Psoas muscle (tissue), 8 donors: ENCODE results near the gene PTPN1. TPM values are rescaled to one million over a fixed set of nuclear protein-coding genes. Genes with fewer than 3 reads are reported as not detected.
A peak's percentile ranks its signal among the peaks of the same experiment; 100 is the strongest.
"Not testable (repeated sequence)": the region's sequence is repeated elsewhere in the genome, so short reads cannot be mapped to it uniquely, and the experiment has no call there.

ENCODE experiments used
- ATAC-seq, 4 donors: fragments of 200-7000 bp; cut with Tn5 transposase; one replicate each; pipeline ENCODE4 v1.9.1; 2020; ENCODE audit warnings: moderate library complexity in 3 of 4, mild to moderate bottlenecking in 2 of 4
- DNase-seq, 2 donors: peaks; one replicate each; pipeline ENCODE4 v3.0.0-alpha.2; 2020
- H3K27ac ChIP-seq: fragments of 200-600 bp; one replicate; pipeline ENCODE4 v1.8.0; 2022
- H3K27me3 ChIP-seq, 3 donors: fragments of 200-600 bp in 1 of 3; one replicate each; pipeline versions ENCODE4 v1.6.1 to v1.8.0; 2013 to 2022; ENCODE audit warnings: low read length in 2 of 3, mild to moderate bottlenecking in 2 of 3, moderate library complexity in 1 of 3; ENCODE audit not compliant: insufficient read depth in 3 of 3
- H3K36me3 ChIP-seq, 2 donors: fragments of 200-600 bp in 1 of 2; one replicate each; pipeline versions ENCODE4 v1.6.1 to v1.8.0; 2013 to 2022; ENCODE audit warnings: low read depth in 1 of 2, mild to moderate bottlenecking in 1 of 2, moderate library complexity in 1 of 2; ENCODE audit not compliant: insufficient read depth in 1 of 2
- H3K4me1 ChIP-seq: fragments of 200-600 bp; one replicate; pipeline ENCODE4 v1.8.0; 2022
- H3K4me3 ChIP-seq: fragments of 200-600 bp; one replicate; pipeline ENCODE4 v1.8.0; 2022; ENCODE audit warnings: mild to moderate bottlenecking
- H3K9me3 ChIP-seq: fragments of 200-600 bp; one replicate; pipeline ENCODE4 v1.8.0; 2022
- CTCF ChIP-seq: fragments of 200-600 bp; IDR thresholded peaks from one replicate; pipeline ENCODE4 v1.8.0; 2022; ENCODE audit warnings: antibody characterized with exemption
- WGBS, 3 donors: extraction: QIAGEN DNeasy Blood & Tissue Kit; methylation state at CpG; one replicate each; pipeline versions ENCODE4 v1.1.6 to v1.1.7; 2013; 5-methylcytosine and 5-hydroxymethylcytosine counted together
- intact Hi-C, 2 donors: fragments of 100-400 bp; cut with DNase I; formaldehyde crosslinking; loops; one replicate each; pipeline versions ENCODE4 v1.11.0 to v1.14.2; 2022
- polyA plus RNA-seq, 3 donors: library from polyadenylated mRNA; stranded (reverse); fragments of 200-250 nt; gene quantifications; one replicate each; pipeline ENCODE4 v1.2.3, GENCODE V29; 2013
- total RNA-seq, 4 donors: library from RNA; stranded (reverse); fragmentation: NEBNext Ultra II Directional in 2 of 4; extraction: Animal tissue kit (Norgen Biotek cat#: 25700) in 2 of 4; gene quantifications; one replicate each; pipeline versions ENCODE4 v1.2.1 to v1.2.4, GENCODE V29; 2021 to 2023
- donor health status: healthy with polysubstance abuse.
- donor health status: DM: no; HTN: no; CAD: no; lungs with moderate emphysema.
- donor health status: Bipolar disorder and iron deficiency.
- donor health status: healthy.
- donor health status: DM: yes; HTN: yes; CAD: no.
- donor health status: DM: no; HTN: no; CAD: no.
- donor health status: DM: no; HTN: no; CAD: no.
- donor health status: DM: yes; HTN: yes; CAD: no.

The PTPN1 gene
- total and polyA plus RNA-seq, 7 donors, result 28.7 to 112 (median 46.1) TPM

GRCh38 chr20:50613438-50614169 lies 103.4 kb downstream of the PTPN1 start:
- Histone ChIP-seq H3K4me1 (no peaks in the 10 kb centered on the region), H3K36me3 (no peaks in the 10 kb centered on the region), H3K9me3 (no peaks in the 10 kb centered on the region), H3K4me3 (no peak overlapping the region), H3K27me3 (no peaks in the 10 kb centered on the region), H3K27ac (no peak overlapping the region)
- DNase-seq (no peak), ATAC-seq (peak in 2 of 4 donors; percentile 41 to 43)
- intact Hi-C loops, result no loop called here
- 68 to 82% (median 70%) methylated on average over 15 of the region's 15 CpGs for WGBS, 3 donors
- no peak for TF ChIP-seq CTCF

- intact Hi-C loops, result no loop called here
- no peaks in the 10 kb centered on the region for H3K4me1 ChIP-seq
- DNase-seq (no peak), ATAC-seq (no peak)
- no peak overlapping the region for H3K4me3 ChIP-seq
- no peaks in the 10 kb centered on the region for H3K27me3 ChIP-seq
- no peak overlapping the region for H3K27ac ChIP-seq
- H3K9me3 ChIP-seq, result no peaks in the 10 kb centered on the region
- 69 to 85% (median 76%) methylated on average over 6 of the region's 6 CpGs for WGBS, 3 donors
- no peaks in the 10 kb centered on the region for H3K36me3 ChIP-seq
- no peak for TF ChIP-seq CTCF
Observed at GRCh38 chr20:50615407-50615806, 105.2 kb downstream of the PTPN1 start.

- ATAC-seq (no peak), DNase-seq (no peak)
- Histone ChIP-seq H3K4me1 (no peaks in the 10 kb centered on the region), H3K9me3 (no peaks in the 10 kb centered on the region), H3K36me3 (no peaks in the 10 kb centered on the region), H3K27me3 (no peaks in the 10 kb centered on the region), H3K27ac (no peak overlapping the region), H3K4me3 (no peak overlapping the region)
- TF ChIP-seq CTCF, result no peak
- WGBS, 3 donors, result 89 to 96% (median 92%) methylated on average over 5 of the region's 5 CpGs
- intact Hi-C loops, result no loop called here
Observed at GRCh38 chr20:50617022-50617421, 106.8 kb downstream of the PTPN1 start.

- DNase-seq, result no peak
- Histone ChIP-seq H3K4me3 (no peak overlapping the region), H3K4me1 (no peaks in the 10 kb centered on the region), H3K27ac (no peak overlapping the region), H3K36me3 (no peaks in the 10 kb centered on the region), H3K27me3 (no peaks in the 10 kb centered on the region), H3K9me3 (no peaks in the 10 kb centered on the region)
- ATAC-seq, result no peak
- TF ChIP-seq CTCF, result no peak
- intact Hi-C loops, result no loop called here
- 94 to 95% (median 95%) methylated on average over 1 of the region's 1 CpG for WGBS, 3 donors
Observed at GRCh38 chr20:50618537-50618936, 108.4 kb downstream of the PTPN1 start.

GRCh38 chr20:50620459-50620858 lies 110.3 kb downstream of the PTPN1 start:
- H3K27me3 ChIP-seq, H3K36me3 ChIP-seq, H3K27ac ChIP-seq, H3K9me3 ChIP-seq, ATAC-seq, H3K4me1 ChIP-seq, DNase-seq, H3K4me3 ChIP-seq: not testable (repeated sequence)
- WGBS, 3 donors, result 96 to 98% (median 97%) methylated on average over 9 of the region's 9 CpGs
- intact Hi-C loops, result loop anchor here in 1 of 2 donors (10.0 kb wide), 1 partner anchor 124 kb away; no protein-coding TSS in a partner anchor
